B cell (primary cell): ENCODE results near the gene FERD3L.

ENCODE experiments used
- CTCF ChIP-seq: fragments of 200-600 bp; IDR thresholded peaks from one replicate; pipeline ENCODE4 v1.8.0; 2022; ENCODE audit warnings: antibody characterized with exemption, mild to moderate bottlenecking
- EZH2 ChIP-seq: IDR thresholded peaks from 2 replicates; pipeline ENCODE4 v1.6.1; 2012; ENCODE audit warnings: borderline replicate concordance, low read depth, mild to moderate bottlenecking, moderate library complexity, low read length; ENCODE audit not compliant: insufficient read depth, poor library complexity, severe bottlenecking

GRCh38 chr7:19133390-19133789, 11.8 kb downstream of the FERD3L start:
- TF ChIP-seq CTCF, result no peak
- no peak for TF ChIP-seq EZH2
